ENCODE data around the gene IL12RB1. TPM values are rescaled to one million over a fixed set of nuclear protein-coding genes. Genes with fewer than 3 reads are reported as not detected.

The IL12RB1 gene
- total RNA-seq, 1 donor from 2014 or later, result not detected

DNA sequence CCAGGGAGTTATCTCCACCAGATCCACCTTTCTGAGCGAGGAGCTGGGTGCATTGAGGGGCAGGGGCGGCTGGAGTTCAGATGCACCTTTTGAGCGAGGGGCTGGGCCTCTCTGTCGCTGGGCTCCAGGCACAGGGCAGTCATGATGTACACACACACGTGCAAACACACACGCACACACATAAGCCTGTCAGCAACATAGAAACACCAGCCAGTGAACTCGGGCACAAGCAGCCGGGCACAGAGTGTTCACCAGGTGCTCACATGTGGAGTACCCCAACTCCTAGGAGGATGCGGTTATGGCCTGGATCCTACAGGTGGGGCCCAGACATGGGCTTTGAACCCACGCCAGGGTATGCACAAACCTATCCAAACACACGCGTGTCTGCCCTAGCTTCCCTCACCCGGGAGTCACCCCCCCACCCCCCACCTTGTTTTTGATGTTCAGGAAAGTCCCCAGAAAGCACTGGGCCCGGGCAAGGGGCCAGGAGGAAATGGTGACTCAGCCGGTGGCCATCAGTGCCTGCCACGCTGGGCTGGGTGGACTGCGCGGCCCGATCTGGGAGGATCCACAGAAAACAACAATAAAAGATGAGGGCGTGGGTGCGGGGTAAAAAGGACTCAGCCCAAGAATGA lies 65.5 kb downstream of the IL12RB1 start:
- Mint-ChIP-seq H3K27ac (ENCODE audit: unreplicated experiment) (peak overlapping the region; percentile 97), H3K9me3 (ENCODE audit: low read depth) (no peaks in the 10 kb centered on the region), H3K36me3 (ENCODE audit: low read depth) (no peaks in the 10 kb centered on the region), H3K4me3 (ENCODE audit: unreplicated experiment) (peak overlapping the region; percentile 3), H3K4me1 (ENCODE audit: low read depth) (peaks cover 68% of the 10 kb centered on the region), H3K27me3 (ENCODE audit: low read depth) (no peaks in the 10 kb centered on the region)
- DNase-seq (ENCODE audit: low spot score), result no peak
- TF ChIP-seq, protein P1, sequence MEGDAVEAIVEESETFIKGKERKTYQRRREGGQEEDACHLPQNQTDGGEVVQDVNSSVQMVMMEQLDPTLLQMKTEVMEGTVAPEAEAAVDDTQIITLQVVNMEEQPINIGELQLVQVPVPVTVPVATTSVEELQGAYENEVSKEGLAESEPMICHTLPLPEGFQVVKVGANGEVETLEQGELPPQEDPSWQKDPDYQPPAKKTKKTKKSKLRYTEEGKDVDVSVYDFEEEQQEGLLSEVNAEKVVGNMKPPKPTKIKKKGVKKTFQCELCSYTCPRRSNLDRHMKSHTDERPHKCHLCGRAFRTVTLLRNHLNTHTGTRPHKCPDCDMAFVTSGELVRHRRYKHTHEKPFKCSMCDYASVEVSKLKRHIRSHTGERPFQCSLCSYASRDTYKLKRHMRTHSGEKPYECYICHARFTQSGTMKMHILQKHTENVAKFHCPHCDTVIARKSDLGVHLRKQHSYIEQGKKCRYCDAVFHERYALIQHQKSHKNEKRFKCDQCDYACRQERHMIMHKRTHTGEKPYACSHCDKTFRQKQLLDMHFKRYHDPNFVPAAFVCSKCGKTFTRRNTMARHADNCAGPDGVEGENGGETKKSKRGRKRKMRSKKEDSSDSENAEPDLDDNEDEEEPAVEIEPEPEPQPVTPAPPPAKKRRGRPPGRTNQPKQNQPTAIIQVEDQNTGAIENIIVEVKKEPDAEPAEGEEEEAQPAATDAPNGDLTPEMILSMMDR (IDR thresholded peaks at IDR 0.05), result no peak

DNA sequence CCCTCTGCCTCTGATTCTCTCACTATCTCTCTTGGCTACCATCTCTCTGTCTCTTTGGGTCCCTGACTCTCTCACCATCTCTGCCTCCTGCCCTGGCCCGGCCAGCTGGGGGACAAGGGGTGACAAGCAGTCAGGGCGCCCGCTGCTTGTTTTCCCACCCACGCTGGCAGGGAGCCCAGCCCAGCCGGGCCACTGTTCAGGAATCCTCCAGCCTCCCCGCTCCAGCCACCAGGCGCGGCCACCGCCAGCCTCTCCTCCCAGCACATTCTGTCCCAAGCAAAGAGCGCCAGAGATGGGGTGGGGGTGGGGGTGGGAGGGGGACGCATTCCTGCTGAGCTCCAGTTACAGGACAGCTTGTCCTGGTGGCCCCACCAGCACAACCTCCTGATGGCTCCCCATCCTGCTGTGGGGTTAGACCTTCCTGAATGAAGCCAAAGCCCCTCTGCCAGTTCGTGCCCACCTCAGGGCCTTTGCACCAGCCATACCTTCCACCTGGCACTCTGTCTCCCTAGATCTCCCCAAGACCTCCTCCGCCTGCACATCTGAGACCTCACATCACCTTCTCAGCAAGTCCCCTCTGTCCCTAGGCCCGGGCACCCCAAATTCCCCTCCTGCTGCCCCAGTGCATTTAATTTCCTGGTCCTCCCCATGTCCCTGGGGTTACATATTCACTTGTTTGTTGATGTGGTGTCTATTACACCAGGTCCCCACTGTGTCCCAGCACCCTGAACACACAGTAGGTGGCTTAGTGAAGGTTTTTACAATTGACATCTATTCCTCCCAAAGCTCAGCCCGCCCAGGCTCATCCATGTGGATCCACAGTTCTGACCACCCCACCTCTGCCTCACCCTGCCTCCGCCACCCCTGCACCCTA lies 66.3 kb downstream of the IL12RB1 start:
- TF ChIP-seq, protein P1 (IDR thresholded peaks at IDR 0.05), result peak; percentile 27
- peaks cover 71% of the 10 kb centered on the region for H3K4me1 Mint-ChIP-seq (ENCODE audit: low read depth)
- H3K4me3 Mint-ChIP-seq (ENCODE audit: unreplicated experiment), result no peak overlapping the region
- H3K27ac Mint-ChIP-seq (ENCODE audit: unreplicated experiment), result peak overlapping the region; percentile 97
- no peaks in the 10 kb centered on the region for H3K9me3 Mint-ChIP-seq (ENCODE audit: low read depth)
- DNase-seq (ENCODE audit: low spot score), result no peak
- no peaks in the 10 kb centered on the region for H3K27me3 Mint-ChIP-seq (ENCODE audit: low read depth)
- H3K36me3 Mint-ChIP-seq (ENCODE audit: low read depth), result peaks cover 2% of the 10 kb centered on the region

DNA sequence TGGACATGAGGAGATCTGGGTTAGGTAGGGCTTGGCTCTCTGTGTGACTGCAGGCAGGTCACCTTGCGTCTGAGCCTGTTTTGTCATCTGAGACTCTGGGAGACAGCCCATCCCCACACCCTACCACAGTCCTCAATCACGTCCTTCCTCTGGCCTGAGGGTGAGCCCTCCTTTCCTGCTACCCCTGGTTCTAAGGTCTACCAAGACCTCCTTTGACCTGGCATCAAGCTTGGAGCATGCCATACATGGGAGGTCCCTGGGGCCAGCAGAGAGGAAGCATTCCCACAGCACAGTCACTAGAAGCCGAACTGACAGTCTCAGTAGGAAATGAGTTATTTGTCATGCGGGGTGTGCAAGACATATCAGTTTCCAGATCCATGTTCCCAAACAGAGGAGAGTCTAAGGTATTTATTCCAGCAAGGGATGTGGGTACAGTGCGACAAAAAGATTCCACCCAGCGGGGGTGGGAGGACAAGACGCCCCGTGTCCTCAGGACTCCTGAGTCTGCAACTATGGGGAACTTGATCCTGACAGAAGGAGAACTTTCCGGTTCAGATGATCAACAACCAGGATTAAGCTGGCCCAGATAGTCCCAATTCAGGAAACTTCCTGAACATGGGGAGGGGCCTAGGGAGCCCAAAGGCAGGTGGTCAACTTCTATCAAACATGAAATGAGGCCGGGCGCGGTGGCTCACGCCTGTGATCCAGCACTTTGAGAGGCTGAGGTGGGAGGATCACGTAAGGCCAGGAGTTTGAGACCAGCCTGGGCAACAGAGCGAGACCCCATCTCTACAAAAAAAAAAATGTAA lies 69.3 kb downstream of the IL12RB1 start:
- Mint-ChIP-seq H3K27ac (ENCODE audit: unreplicated experiment) (peak overlapping the region; percentile 97), H3K4me1 (ENCODE audit: low read depth) (peaks cover 82% of the 10 kb centered on the region), H3K36me3 (ENCODE audit: low read depth) (peaks cover 18% of the 10 kb centered on the region), H3K9me3 (ENCODE audit: low read depth) (no peaks in the 10 kb centered on the region), H3K27me3 (ENCODE audit: low read depth) (no peaks in the 10 kb centered on the region), H3K4me3 (ENCODE audit: unreplicated experiment) (no peak overlapping the region)
- no peak for DNase-seq (ENCODE audit: low spot score)
- TF ChIP-seq, protein P1 (IDR thresholded peaks at IDR 0.05), result no peak

DNA sequence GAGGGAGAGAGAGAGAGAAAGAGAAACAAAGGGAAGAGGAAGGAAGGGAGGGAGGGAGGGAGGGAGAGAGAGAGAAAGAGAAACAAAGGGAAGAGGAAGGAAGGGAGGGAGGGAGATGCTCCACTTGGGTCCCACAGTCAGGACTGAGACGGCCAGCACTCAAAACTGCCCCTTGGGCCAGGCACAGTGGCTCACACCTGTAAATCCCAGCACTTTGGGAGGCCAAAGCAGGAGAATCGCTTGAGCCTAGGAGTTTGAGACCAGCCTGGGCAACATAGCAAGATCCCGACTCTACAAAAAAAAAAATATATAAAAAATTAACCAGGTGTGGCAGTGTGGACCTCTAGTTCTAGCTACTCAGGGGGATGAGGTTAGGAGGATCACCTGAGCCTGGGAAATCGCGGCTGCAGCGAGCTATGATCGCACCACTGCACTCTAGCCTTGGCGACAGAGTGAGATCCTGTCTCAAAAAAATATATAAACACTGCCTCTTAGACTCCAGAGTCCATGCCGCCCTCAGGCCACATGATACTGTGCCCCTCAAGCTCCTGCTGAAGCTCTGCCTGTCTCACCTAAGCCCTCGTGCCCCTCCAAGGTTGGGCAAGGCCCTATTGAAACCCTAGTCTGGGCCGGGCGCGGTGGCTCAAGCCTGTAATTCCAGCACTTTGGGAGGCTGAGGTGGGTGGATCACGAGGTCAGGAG lies 70.4 kb downstream of the IL12RB1 start:
- DNase-seq (ENCODE audit: low spot score), result no peak
- TF ChIP-seq, protein P1 (IDR thresholded peaks at IDR 0.05), result no peak
- Mint-ChIP-seq H3K4me1 (ENCODE audit: low read depth) (peaks cover 72% of the 10 kb centered on the region), H3K4me3 (ENCODE audit: unreplicated experiment) (no peak overlapping the region), H3K36me3 (ENCODE audit: low read depth) (peaks cover 18% of the 10 kb centered on the region), H3K27me3 (ENCODE audit: low read depth) (no peaks in the 10 kb centered on the region), H3K27ac (ENCODE audit: unreplicated experiment) (peak overlapping the region; percentile 97), H3K9me3 (ENCODE audit: low read depth) (no peaks in the 10 kb centered on the region)

Measured in chondrocyte (in vitro differentiated cells).